HG03135 (cell line): ENCODE measurements around the gene ORM1.

Source experiments
- ATAC-seq: cut with Tn5 transposase; IDR thresholded peaks from one replicate; pipeline ENCODE4 v1.9.1; 2021; ENCODE audit warnings: mild to moderate bottlenecking, moderate library complexity; ENCODE audit not compliant: unreplicated experiment

The ORM1 gene

DNA sequence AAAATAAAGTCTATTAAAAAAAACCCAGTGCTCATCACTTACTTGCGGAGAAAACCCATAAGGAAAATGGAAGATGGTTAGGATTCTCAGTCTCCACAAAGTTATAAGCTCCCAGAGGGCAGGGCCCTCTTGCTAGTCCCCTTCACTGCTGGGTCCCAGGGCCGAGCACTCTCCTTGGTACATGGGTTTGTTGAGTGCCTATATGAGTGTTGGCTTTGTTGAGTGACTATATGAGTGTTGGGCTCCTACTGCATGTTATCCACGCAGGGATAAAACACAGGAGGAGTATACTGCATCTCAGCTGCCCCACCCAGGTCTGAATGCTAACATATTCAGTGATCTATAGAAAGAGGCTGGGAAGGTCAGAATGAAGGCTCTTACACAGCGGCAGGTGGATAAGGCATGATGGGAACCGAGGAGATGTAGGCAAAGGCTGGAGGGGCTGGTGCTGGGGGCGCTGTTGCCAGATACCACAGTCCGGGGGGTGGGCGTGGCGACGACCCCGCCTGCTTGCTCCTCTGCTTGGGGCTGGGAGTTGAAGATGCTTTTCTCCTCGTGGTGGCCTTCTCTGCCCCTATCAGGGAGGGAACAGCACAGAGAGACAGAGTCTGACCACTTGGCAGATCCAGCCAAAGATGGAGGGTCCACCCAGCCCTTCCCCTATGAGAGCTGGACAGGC, 18.4 kb downstream of the ORM1 start:
- no peak for ATAC-seq

DNA sequence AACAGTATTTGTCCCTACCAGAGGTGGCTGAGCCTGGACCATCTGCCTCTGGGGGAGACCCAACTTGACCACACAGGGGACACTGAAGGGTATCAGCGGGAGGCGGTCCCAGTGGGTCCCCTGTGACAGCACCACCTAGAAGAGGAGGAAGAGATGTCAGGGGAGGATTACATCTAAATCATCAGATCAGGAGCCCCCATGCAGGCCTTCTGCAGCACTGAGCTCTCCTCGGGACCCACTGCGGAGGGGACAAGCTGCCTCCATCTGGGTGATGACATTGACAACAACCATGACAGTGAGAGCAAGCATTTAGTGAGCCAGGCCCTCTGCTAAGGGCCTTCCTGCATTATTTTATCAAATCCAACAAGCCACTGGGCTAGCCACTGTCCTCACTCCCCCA, 19.1 kb downstream of the ORM1 start:
- ATAC-seq, result no peak

DNA sequence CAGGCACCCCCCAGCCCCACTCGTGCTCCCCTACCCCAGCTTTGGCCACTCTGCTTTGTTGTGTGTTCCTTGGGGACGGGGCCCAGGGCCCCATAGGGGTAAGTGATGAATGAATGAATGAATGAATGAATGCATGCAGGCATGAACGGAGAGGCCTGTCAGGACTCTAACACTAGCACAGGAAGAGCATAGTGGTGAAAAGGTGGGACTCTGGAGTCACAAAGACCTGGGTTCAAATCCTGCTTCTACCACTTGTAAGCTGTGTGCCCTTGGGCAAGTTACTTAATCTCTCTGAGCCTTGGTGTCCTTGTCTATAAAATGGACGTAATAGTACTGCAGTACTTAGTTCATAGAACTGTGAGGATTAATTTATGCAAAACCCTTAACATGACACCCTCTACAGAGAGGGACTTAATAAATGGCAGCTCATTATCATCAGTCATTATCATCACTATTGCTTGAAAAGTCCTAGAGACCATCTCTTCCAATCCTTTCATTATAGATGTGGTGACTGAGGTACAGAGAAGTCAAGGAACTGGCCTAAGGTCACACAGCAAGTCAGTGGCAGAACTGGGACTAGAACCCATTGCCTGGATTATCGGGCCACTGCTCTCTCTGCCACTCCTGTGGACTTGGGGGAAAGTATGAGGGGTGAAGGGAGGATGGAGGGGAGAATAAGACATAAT, 20.0 kb downstream of the ORM1 start:
- ATAC-seq, result no peak

DNA sequence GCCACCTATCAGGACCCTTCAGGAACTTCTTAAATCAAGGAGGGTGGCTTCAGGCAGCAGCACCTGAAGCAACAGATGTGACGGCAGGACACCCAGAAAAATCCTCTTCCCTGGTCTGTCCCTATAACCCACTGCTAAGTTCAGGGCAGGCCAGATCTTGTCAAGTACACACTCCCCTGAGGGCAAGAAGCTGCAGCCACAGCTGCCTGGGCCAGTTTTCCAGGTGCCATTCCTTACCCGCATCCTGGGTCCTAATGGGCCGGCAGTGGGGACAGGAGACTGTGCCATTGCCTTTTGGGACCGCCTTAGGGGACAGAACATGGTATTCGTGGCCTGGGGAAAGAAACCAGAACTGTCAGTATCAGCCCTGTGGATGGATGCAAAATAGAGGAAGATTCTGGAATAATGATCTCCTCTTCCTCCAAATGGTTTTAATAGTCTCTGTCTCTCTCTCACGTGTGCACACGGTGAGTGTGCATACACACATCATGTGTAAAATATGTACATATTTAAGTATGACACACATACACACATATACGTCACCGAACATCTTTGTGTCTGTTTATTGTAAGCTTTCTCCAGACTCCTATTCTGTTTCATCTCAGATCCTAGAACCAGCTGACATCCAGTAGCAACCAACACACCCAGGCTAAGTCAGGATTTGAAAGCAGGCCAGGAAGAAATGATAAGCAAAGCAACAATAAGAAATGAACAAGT, 20.7 kb downstream of the ORM1 start:
- ATAC-seq, result no peak

- ATAC-seq, result no peak
These were observed 21.3 kb downstream of the ORM1 start for GRCh38 chr9:114344188-114344566.

GRCh38 chr9:114344692-114345091, 21.8 kb downstream of the ORM1 start:
- no peak for ATAC-seq

DNA sequence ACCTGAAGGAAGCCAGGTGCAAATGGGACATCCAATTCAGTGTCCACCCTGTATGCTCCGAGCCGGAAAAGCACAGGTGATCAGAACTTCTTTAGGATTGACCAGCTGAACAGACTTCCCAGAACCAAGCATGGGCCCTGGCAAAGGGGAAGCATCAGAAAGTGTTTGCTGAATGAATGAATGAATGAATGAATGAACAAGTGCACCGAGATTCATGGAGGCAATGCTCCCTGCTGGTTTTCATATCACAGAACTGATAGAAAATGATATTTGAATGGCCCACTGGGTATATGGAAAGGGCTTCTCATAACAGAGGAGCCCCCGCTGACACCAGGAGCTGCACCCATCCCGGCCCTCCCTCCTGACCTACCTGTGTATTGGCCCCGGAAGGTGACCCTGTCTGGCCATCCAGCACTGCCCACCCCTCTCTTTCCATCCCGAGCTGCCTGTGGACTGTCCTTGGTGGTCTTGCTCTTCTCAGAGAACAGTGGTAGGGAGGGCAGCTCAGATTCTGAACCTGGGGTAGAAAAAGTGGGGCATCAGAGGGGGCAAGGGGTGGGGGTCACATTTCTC, 22.7 kb downstream of the ORM1 start:
- ATAC-seq, result no peak

- ATAC-seq, result no peak
These were observed 23.2 kb downstream of the ORM1 start for GRCh38 chr9:114346146-114346545.

DNA sequence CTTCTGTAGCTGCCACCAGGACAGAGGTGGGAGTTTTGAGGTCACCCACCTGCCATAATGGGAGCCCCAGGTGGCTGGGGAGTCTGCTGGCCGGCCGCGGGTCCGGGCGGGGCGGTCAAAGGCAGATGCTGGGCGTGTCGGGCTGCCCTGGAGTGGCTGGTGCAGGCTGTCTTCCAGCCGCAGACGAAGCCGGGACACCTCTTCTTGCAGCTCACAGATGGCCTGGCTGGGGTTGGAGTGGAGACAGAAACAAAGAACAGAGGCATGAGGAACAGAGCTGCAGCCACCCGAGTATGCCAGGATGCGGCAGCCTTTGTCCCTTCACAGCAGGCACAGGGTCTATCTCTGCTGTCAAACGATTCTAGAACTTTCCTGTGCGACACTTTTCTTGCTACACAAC, 24.8 kb downstream of the ORM1 start:
- ATAC-seq, result no peak

DNA sequence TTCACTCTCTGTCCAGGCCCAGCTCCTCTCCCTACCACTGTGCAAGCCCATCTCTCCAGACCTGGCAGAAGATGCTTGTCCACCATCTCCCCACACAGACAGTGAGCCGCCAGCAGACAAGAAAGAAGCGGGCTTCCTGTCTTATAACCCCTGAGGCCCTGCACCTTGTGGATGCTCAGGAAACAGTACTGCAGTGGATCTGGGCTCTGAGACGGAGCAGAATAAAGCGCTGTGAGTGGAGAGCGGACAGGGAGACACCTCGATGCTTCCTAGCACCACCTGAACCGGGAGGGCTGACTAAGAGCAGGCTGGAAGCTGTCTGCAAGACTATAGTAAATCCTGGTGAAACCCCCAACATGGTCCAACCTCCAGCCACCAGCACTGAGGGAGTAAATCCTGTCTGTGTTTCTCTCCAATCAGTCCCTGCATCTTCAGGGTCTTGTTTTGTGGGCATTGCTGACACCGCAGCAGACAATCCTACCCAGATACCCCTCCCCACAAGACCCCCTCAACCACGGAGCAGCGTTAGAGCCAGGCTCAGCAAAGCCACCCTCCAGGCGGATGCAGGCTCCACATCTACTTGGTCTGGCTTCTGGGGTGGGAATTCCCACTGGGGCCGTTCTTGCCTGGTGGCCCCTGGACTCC, 25.5 kb downstream of the ORM1 start:
- ATAC-seq, result no peak

DNA sequence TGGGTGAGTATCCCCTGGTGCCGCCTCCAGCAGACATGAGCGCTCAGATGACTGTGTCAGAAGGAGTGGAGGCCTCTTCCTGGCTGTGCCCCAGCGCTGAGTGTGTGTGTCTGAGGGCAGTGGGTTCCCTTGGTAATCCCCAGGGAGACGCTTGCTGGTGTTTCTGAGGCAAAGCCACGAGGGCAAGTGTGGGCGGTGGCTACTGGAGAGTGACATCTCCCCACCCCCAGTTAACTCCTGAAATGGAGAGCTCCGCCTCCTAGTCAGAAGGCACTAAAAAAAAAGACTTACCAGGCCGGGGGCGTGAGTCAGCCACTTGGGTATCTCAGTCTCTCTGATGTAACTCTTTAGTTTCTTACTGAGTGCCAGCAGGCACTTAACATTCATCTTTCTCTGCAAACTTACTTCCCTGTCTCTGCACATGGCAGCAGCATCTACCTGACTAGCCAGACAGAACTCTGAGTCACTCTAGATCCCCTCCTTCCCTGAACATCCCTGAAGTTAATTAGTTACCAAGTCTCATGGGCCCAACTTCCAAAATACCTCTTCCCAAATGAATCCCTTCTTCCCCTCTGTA, 26.1 kb downstream of the ORM1 start:
- ATAC-seq, result peak; percentile 81

DNA sequence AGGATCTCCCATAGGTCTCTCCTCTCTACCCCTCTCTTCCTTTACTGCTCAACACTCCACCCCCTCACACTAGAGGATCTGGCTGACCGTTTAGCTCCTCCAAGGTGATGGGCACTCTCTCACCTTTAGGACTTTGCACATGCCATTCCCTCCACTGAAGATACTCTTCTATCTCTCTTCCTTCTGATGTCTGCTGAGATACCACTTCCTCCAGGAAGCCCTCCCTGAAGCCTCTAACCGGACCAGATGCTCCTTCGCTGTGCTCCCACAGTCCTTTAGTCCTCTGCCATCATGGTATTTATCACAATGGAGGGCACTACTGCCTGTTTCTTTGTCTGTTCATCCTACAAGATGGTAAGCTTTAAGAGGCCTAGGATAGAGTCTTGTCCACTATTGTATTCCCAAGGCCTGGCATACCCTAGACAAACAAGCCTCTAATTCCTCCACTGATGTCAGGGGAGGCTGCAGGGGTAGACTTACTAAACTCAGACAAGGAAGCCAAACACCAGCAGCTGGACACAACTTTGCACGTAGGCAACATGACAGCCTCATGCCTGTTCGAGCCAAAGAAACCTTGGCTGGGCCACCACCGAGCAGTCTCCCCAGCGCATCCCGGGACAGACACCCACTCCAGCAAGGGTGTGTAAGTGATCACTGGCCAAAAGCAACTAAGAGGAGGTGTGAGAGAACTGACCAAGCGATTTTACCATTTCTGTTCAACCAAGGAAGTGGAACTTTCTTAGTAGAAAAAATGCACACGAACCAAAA, 27.0 kb downstream of the ORM1 start:
- no peak for ATAC-seq

- ATAC-seq, result no peak
These were observed 27.9 kb downstream of the ORM1 start for GRCh38 chr9:114350636-114351401.

DNA sequence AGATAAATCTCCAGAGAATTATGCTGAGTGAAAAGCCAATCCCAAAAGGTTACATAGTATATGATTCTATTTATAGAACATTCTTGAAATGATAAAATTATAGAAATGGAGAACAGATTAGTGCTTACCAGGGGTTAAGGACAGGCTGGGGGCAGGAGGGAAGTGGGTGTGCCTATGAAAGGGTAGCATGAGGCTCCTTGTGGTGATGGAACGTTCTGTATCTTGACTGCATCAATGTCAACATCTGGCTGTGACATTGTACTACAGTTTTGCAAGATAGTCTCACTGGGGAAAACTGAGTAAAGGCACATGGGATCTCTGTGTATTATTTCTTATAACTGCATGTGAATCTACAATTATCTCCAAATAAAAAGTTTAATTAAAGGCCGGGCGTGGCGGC, 29.0 kb downstream of the ORM1 start:
- ATAC-seq, result no peak

GRCh38 chr9:114355821-114356220, 32.9 kb downstream of the ORM1 start:
- no peak for ATAC-seq

DNA sequence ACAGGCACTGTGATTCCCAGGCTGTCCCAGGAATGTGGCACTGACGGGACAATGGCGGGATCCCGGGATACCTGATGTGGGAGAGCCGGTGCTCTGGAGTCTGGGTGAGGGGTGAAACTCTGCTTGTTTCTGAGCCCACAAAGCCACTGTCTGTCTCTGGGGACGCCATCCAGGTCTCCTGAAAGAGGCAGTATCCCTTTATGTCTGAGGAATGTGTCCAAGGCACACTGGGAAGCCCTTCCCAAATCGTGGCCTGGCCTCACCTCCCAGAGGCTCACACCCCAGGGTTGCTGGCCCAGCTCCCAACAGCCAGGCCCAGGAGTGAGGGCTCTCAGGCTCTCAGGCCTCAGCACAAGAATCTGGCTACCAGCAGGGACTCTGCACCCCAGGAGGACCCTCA, 33.9 kb downstream of the ORM1 start:
- ATAC-seq, result no peak

- ATAC-seq, result no peak
These were observed 34.5 kb downstream of the ORM1 start for GRCh38 chr9:114357360-114357759.

DNA sequence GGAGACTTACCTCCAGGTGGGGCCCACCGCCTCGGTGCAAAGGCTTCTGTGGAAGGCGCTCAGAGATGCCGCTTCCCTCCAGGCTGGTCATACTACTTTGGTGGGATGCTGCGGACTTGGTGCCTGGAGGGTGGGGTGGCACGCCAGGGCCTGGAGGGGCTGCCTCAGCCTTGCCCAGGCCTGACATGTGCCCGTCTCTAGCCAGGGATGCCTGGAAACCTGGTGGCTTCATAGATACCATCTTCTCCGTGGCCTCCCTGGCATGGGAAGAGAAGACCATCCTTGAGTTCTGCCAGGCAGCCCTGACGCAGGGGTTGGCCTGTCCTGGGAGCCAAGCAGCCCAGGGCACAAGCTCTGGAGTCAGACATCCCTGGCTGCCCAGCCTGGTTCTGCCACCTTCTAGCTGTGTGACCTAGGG, 35.0 kb downstream of the ORM1 start:
- ATAC-seq, result no peak

GRCh38 chr9:114359801-114360200, 36.9 kb downstream of the ORM1 start:
- ATAC-seq, result no peak

DNA sequence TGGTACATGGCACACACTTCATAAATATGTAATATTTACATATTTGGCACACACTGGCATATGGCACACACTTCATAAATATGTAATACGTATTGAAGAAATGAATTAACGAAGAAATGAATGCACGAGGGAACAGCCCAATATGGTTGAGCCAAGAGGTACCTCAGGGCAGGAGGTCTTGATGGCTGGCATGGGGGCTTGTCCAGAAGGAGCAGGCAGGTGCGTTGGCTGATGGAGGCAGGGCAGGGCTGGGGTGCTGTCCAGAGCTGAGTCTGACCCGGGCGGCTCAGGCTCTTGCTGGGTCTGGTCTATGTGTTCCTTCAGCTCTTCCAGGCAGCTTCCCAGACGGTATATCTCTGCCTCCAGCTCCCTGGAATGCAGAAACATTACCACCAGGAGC, 38.6 kb downstream of the ORM1 start:
- ATAC-seq, result no peak
